HG02938 (cell line): ENCODE measurements around the gene BHMT.
"Not testable (repeated sequence)": the region's sequence is repeated elsewhere in the genome, so short reads cannot be mapped to it uniquely, and the experiment has no call there.

Experiments used
- ATAC-seq: cut with Tn5 transposase; IDR thresholded peaks from one replicate; pipeline ENCODE4 v1.9.1; 2021; ENCODE audit warnings: mild to moderate bottlenecking, moderate library complexity; ENCODE audit not compliant: unreplicated experiment

Gene BHMT

DNA sequence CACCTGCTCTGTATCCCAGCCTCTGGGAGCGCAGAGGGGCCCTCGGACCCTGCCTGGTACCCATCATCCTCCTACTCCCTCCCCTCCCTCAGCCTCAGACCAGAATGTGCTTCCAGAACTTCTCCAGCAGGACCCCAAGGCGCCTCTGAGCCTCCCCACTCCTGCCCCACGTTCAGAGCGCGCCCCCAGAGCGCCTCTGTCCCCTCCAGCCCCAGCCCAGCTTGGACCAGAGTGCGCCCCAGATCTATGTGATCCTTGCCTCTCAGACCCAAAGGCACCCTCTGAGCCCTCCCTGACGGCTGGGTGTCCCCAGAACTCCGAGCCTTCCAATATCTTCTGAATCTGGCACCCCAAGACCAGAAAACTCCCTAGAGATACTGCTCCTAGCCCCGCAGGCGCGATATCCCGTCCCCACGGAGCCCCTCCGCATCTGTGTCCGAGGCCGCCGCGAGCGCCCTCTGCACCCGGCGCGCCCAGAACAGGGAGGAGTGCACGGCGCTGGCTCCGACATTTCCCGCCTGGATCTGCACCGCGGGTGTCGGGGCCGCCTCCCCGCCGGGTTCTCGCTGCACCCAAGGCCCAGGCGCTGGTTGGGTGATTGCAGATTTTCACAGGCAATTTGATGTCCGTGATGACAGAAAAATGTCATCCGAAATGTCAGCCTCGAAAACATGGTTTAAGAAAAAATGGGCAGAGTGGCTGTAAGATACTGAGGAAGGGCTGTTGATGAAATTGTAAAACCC lies 522 bp downstream of the BHMT start:
- no peak for ATAC-seq

DNA sequence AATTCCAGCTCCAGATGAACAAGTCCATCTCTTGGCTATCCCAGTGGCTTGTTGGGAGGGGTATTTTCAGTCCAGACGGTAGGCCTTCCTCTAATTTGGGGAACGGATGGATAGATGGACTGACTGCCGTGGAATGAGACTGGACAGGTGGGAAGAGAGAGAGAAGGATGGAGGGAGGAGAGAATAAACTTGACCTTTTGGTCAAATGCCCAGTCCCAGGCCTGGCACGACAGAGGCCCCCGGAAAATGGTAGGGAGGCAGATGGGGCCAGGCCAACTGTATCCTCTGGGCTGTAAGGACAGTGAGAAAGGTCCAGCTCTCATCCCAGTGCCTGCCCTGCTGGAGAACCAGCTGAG lies 1.1 kb downstream of the BHMT start:
- ATAC-seq = no peak

GRCh38 chr5:79119486-79119885 lies 7.9 kb downstream of the BHMT start:
- ATAC-seq = no peak

- ATAC-seq = no peak
Observed at GRCh38 chr5:79120221-79120620, 8.6 kb downstream of the BHMT start.

DNA sequence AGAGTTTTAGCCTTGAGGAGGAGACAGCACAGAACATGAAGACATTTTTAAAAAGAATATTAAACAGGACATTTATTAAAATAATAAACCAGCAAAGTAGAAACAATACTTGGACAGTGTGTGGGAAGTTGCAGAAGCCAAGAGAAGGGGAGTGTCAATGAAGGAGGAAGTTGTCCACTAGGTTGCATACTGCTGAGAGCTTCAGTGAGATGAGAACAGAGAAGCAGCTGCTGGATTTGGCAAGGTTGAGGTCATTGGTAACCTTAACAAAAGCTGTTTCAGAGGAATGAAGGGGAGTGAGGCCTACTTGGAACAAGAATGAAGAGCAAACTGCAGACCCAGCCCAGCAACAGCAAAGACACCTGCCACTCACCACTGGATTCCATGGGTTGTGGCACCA lies 11.4 kb downstream of the BHMT start:
- no peak for ATAC-seq

DNA sequence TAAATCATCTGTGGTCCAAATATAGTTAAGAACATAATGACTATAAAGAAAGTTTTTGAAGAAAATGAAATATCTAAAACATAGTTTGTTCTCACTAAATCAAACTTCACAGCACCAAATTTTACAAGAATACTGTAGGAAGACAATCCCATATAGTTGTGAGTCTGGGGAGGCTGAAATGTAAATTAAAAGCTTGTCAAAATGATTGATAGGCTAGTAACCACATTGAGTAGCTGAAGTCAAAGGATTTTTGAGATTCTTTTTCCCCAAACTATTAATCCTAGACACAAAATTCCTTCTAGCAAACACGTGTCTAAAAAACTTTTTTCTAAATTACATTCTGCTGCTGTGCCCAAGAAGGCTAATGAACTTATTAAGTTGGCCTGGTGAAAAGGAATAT lies 13.0 kb downstream of the BHMT start:
- ATAC-seq = no peak

DNA sequence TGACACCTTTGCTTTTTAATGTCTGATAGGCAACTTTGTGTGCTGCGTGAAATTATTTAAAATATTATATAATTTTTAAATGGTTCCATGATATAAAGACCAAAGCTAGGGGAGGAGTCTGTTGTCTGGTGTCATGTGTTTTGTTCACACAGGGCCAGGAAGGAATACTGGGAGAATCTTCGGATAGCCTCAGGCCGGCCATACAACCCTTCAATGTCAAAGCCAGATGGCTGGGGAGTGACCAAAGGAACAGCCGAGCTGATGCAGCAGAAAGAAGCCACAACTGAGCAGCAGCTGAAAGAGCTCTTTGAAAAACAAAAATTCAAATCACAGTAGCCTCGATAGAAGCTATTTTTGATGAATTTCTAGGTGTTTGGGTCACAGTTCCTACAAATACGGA lies 19.2 kb downstream of the BHMT start:
- no peak for ATAC-seq

- ATAC-seq = no peak
Observed at GRCh38 chr5:79133121-79133656, 21.6 kb downstream of the BHMT start.

- ATAC-seq = no peak
Observed at GRCh38 chr5:79133657-79134451, 22.2 kb downstream of the BHMT start.

DNA sequence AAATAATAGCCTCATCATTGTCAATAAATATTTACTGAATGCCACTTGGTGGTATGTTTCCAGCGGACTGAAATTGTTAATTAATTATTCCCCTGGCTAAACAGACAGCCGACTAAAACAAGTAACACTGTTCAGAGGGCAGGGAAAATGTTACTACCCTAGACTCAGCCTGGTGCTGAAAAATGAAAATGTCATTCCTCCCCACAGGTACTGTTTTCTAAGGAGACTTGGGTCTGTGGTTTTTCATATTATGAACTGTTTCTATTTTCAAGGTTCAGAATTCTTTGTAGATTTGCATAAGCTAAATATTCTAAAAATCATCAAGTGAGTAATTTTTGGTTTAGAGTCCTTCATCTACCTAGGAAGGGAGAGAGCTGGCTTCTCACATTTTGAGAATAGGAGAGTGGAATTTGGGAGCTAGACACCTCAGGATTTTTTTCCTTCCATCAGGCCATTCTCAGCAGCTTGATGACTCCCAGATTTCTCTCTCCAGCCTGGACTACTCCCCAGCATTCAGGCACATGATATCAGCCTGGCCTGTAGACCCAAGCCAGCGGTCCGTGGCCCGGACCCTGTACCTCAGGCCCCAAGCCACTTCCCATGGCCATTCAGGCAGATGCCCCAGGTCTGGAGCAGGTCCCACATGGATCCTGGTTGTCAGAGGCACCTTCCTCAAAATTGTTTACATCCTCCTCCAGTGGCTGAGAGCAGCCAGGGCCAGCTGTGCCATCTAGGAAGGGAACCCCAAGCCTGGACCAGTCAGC lies 24.4 kb downstream of the BHMT start:
- ATAC-seq = no peak

- no peak for ATAC-seq
Observed at GRCh38 chr5:79136618-79137017, 25.0 kb downstream of the BHMT start.

GRCh38 chr5:79140553-79140952 lies 28.9 kb downstream of the BHMT start:
- no peak for ATAC-seq

DNA sequence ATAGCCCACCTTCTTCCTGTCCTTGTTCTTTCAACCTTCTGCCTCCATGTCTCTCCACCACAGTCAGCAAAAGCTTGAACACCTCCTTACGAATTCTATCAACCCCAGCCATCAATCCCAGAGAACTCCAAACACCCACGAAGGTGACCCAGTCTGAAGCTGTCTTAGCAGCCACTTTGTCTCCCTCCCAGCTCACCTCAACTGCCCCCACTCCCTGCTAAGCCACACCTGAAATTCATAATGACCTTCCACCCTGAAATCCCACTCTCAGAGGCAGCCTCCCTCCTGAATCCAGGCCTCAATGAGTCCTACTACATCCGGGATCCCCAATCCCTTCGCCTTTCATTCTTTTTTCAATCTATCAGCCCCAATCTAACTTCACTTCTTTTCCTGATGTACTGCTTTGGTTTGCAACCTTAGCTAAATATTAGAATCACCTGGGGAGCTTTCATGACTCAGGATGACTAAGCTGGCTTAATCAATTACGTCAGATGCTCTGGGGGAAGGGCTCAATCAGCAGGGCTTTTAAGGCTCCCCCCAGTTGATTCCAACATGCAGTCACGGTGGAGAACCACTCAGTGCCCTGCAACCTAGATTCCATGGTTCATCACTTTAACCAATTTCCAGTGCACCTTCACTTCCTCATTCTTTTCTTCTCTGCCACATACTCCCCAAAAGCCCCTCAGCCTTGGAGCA lies 32.2 kb downstream of the BHMT start:
- no peak for ATAC-seq

DNA sequence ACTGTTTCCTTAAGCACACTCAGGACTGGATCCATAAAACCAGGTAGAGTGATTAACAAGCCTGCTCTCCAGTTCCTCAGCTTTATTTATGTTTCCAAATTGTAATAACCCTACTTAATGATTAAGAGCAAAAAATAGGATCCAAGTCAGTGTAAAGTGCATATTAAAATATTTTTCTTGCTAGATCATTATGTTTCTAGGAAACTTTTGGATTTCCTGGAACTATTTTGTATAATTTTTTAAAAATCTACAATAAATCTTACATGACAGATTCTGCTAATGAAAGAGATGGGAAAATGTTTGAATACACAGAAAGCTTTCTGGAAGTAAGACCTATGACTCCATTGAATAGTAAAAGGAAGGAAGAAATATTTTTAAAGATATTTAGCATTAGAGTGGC lies 35.5 kb downstream of the BHMT start:
- ATAC-seq = no peak

- no peak for ATAC-seq
Observed at GRCh38 chr5:79149433-79149832, 37.8 kb downstream of the BHMT start.

DNA sequence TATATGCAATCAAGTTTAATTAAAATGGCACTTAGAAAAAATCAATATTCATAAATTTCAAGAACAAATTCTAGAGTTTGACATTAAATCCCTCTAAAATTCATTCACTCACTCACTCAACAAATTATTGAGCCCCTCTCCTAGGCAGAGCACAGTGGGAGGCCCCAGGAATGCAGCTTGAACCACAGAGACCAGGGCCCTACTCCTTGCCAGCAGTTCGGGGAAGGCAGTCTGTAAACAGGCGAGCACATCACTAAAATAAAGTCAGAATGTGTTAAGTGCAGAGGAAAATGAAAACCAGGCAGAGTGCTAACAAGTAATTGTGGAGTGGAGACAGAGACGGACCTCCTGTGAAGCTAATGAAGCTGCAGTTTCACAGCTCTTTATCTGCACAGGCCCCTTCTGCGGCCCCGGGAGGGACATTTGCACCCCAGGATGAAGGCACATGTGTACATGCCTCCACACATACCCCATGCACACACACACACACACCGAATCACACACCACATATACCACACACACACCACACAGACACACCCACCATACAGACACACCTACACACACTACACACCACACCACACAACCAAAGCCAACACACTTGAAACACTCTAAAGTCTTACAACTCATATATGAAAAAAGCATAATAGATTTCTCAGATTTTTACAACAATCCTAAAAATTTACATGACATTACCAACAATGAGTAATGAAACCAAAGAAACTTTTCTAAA lies 40.5 kb downstream of the BHMT start:
- no peak for ATAC-seq

DNA sequence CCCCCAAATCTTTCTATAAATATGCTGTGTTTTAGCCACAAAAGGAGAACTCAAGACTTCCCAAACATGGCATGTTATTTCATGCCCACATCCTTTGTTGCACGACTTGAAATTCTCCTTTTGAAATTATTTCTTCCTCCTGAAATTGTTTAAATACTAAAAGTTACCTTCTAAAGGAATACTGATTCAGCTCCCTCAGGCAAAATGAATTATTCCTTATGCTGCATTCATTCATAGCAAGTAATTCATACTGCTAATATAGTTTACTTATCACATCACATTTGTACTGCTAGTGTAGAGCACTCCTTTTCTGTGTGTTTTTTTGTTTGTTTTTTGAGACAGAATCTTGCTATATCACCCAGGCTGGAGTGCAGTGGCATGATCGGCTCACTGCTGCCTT lies 45.7 kb downstream of the BHMT start:
- ATAC-seq = no peak

DNA sequence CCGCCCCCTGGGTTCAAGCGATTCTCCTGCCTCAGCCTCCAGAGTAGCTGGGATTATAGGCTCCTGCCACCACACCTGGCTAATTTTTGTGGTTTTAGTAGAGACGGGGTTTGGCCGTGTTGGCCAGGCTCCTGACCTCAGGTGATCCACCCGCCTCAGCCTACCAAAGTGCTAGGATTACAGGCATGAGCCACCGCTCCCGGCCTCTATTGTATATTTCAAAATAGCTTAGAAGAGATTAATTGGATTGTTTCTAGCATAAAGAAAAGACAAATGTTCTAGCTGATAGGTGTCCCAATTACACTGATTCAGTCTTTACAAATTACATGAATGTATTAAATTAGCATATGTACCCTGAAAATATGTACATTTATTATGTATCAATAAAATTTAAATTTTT lies 50.0 kb downstream of the BHMT start:
- ATAC-seq = not testable (repeated sequence)

DNA sequence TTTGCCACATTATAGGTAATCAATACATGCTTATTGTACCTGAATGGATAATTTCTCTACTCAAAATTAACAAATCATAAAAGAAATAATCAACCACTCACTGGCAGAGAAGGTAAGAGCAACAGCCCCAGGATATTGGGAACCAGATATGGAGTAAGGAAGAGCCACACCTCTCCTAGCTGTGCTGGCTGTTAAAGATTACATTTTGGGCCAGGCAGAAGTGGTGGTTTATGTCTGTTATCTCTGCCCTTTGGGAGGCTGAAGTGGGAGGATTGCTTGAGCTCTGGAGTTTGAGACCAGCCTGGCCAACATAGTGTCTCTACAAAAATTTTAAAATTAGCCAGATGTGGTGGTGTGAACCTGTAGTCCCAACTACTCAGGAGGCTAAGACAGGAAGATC lies 56.4 kb downstream of the BHMT start:
- no peak for ATAC-seq

DNA sequence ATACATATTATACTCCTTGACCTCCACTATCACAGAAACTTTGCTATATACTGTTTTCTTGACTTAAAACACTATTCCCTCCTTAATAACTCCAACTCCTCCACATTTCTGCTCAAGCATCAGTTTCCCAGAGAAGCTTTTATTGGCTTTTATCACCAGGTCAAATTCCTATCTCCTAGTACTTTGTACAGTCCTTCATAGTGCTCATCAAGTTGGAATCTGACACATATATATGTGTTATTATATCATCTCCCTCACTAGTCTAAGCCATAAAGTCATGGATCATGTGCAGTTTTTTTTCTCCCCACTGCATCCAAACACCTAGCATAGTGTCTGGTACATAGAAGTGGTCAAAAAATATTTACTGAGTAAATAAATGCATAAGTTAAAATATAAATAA lies 59.1 kb downstream of the BHMT start:
- ATAC-seq = no peak
